GM12878 (cell line): ENCODE results near the gene SLC25A42. TPM values are rescaled to one million over a fixed set of nuclear protein-coding genes. Genes with fewer than 3 reads are reported as not detected.

Experiments used
- ATAC-seq: fragments of 200-7000 bp; cut with Tn5 transposase; 3 replicates; pipeline ENCODE4 v1.9.1; 2020; ENCODE audit warnings: mild to moderate bottlenecking, moderate library complexity
- BruUV-seq: library from RNA; stranded (reverse); fragments of 400-500 nt; replicated peaks from 2 replicates; lab custom pipeline; 2021; lab: Mats Ljungman, UMichigan
- CTCF ChIA-PET: fragments of 300-600 bp; sonication (Branson Sonifier 250); formaldehyde crosslinking; extraction: SDS; loops from one replicate; lab custom pipeline; 2021; ENCODE audit warnings: inconsistent platforms; lab: Yijun Ruan, JAX
- POLR2A ChIA-PET: fragments of 350-600 bp; formaldehyde crosslinking; extraction: SDS; loops from one replicate; lab custom pipeline; 2021; ENCODE audit warnings: inconsistent platforms; lab: Charles Lee
- RAD21 ChIA-PET: fragments of 300-600 bp; sonication (Branson Sonifier 250); formaldehyde crosslinking; loops from one replicate; lab custom pipeline; 2023; ENCODE audit warnings: antibody characterized with exemption; ENCODE audit not compliant: unreplicated experiment; lab: Charles Lee
- SMC1A ChIA-PET: fragments of 300-600 bp; sonication (Branson Sonifier 250); formaldehyde crosslinking; loops from one replicate; lab custom pipeline; 2023; ENCODE audit not compliant: unreplicated experiment, uncharacterized antibody; lab: Charles Lee
- DNase-seq: peaks from one replicate; pipeline ENCODE4 v3.0.0-alpha.2; 2011; ENCODE audit warnings: low read depth, low spot score
- FAIRE-seq: peaks from 3 replicates; lab custom pipeline; 2011; peaks lifted over from hg19 to GRCh38; lab: Jason Lieb, UNC
- H2AFZ ChIP-seq: 2 replicates; pipeline ENCODE4 v1.6.0; 2011; ENCODE audit warnings: low read depth, low read length, control low read depth; ENCODE audit not compliant: control insufficient read depth
- H3K27ac ChIP-seq: 2 replicates; pipeline ENCODE4 v1.5.1; 2011; ENCODE audit warnings: control low read depth; ENCODE audit not compliant: control insufficient read depth, insufficient read depth
- H3K27me3 ChIP-seq, 2 experiments: replicated peaks in 1 of 2; 2 replicates each; pipeline versions ENCODE4 v1.6.0 to v1.6.1; 2011; ENCODE audit warnings: low read length in 1 of 2; ENCODE audit not compliant: control insufficient read depth in 2 of 2, insufficient read depth in 2 of 2
- H3K36me3 ChIP-seq, 2 experiments: 2 replicates each; pipeline ENCODE4 v1.5.1; 2011; ENCODE audit warnings: low read length in 1 of 2; ENCODE audit not compliant: control insufficient read depth in 2 of 2, insufficient read depth in 2 of 2
- H3K4me1 ChIP-seq: 2 replicates; pipeline ENCODE4 v1.6.1; 2011; ENCODE audit warnings: mild to moderate bottlenecking, low read length, moderate library complexity, mixed read lengths; ENCODE audit not compliant: control insufficient read depth, insufficient read depth
- H3K4me2 ChIP-seq: 2 replicates; pipeline ENCODE4 v1.6.0; 2011; ENCODE audit warnings: control low read depth; ENCODE audit not compliant: control insufficient read depth, insufficient read depth
- H3K4me3 ChIP-seq: fragments of 200-600 bp; sonication (generic); 2 replicates; pipeline ENCODE4 v1.5.1; 2016
- H3K79me2 ChIP-seq: 2 replicates; pipeline ENCODE4 v1.6.0; 2011; ENCODE audit warnings: low read length; ENCODE audit not compliant: control insufficient read depth, insufficient read depth
- H3K9ac ChIP-seq: 2 replicates; pipeline ENCODE4 v1.8.0; 2011; ENCODE audit warnings: low read length, control low read depth, mixed read lengths; ENCODE audit not compliant: control insufficient read depth, insufficient read depth
- H3K9me3 ChIP-seq: replicated peaks from 3 replicates; pipeline ENCODE4 v1.5.1; 2011; ENCODE audit warnings: mild to moderate bottlenecking, low read length; ENCODE audit not compliant: control insufficient read depth, insufficient read depth
- H4K20me1 ChIP-seq: 2 replicates; pipeline ENCODE4 v1.6.0; 2011; ENCODE audit not compliant: control insufficient read depth, insufficient read depth
- FOXM1 ChIP-seq: IDR thresholded peaks from 2 replicates; pipeline ENCODE4 v1.6.1; 2012; ENCODE audit warnings: low read depth, mild to moderate bottlenecking, inconsistent platforms, low read length, moderate library complexity
- HDGF ChIP-seq: fragments of 450-650 bp; IDR thresholded peaks from 2 replicates; pipeline ENCODE4 v1.6.1; 2016; ENCODE audit warnings: antibody characterized with exemption
- JUND ChIP-seq: IDR thresholded peaks from 2 replicates; pipeline ENCODE4 v1.6.1; 2012; ENCODE audit warnings: low read depth, mild to moderate bottlenecking, low read length, improper control_type of control experiment, moderate library complexity
- LARP7 ChIP-seq: fragments of 450-650 bp; IDR thresholded peaks from 2 replicates; pipeline ENCODE4 v1.6.1; 2017; ENCODE audit warnings: mild to moderate bottlenecking
- RAD21 ChIP-seq: IDR thresholded peaks from 2 replicates; pipeline ENCODE4 v1.6.1; 2011; ENCODE audit warnings: mild to moderate bottlenecking, low read depth, low read length, moderate library complexity; ENCODE audit not compliant: insufficient read depth
- RFX5 ChIP-seq: IDR thresholded peaks from 2 replicates; pipeline ENCODE4 v1.6.1; 2011; ENCODE audit warnings: low read depth, low read length, improper control_type of control experiment
- SREBF1 ChIP-seq: IDR thresholded peaks from 2 replicates; pipeline ENCODE4 v1.6.1; 2012; ENCODE audit warnings: mild to moderate bottlenecking, low read length
- WGBS: methylation state at CpG from one replicate; pipeline ENCODE4 v1.1.6; 2016; ENCODE audit warnings: low lambda C conversion rate; ENCODE audit not compliant: insufficient replicate concordance, insufficient coverage; ENCODE audit errors: missing lambda C conversion rate; 5-methylcytosine and 5-hydroxymethylcytosine counted together
- in situ Hi-C: fragments of 300-500 bp; cut with MboI; formaldehyde crosslinking; loops from 9 replicates; pipeline ENCODE4 v1.14.3; 2018; ENCODE audit warnings: mixed read lengths
- intact Hi-C: fragments of 100-400 bp; cut with micrococcal nuclease; formaldehyde crosslinking; loops from one replicate; pipeline ENCODE4 v1.14.2; 2022; ENCODE audit not compliant: unreplicated experiment
- polyA plus RNA-seq, 11 experiments: library from polyadenylated mRNA; depleted of rRNA in 4 of 11; unstranded in 6 of 11; stranded (reverse) in 5 of 11; fragments of >200 nt; fragmentation: Nextera tagmentation in 4 of 11; fragmentation: Illumina TruSeq in 1 of 11; extraction: Ambion mirVana in 4 of 11; extraction: Trizol in 1 of 11; gene quantifications; 1 replicate in 1 of 11; 2 replicates in 10 of 11; pipeline versions ENCODE4 v1.2.1 to v1.2.3, GENCODE V29; 2011 to 2016; ENCODE audit warnings: inconsistent platforms in 2 of 11, missing spikeins in 2 of 11, low read depth in 1 of 11
- total RNA-seq, 4 experiments: library from RNA; depleted of rRNA in 3 of 4; stranded (reverse); fragments of >200 nt in 3 of 4; fragmentation: Illumina TruSeq in 1 of 4; extraction: Trizol in 1 of 4; gene quantifications; 2 replicates each; pipeline versions ENCODE4 v1.2.1 to v1.2.3, GENCODE V29; 2013 to 2021
- TF ChIP-seq, protein P1 (sequence below): fragments of 450-650 bp; IDR thresholded peaks from 2 replicates; pipeline ENCODE4 v1.6.1; 2017; ENCODE audit warnings: low read depth, mild to moderate bottlenecking, moderate library complexity
- TF ChIP-seq, protein P2 (sequence below): IDR thresholded peaks from 2 replicates; pipeline ENCODE4 v1.6.1; 2012; ENCODE audit warnings: low read length, inconsistent platforms
- TF ChIP-seq, protein P3 (sequence below): IDR thresholded peaks from 2 replicates; pipeline ENCODE4 v1.6.1; 2012; ENCODE audit warnings: improper control_type of control experiment, low read depth, low read length; ENCODE audit not compliant: insufficient replicate concordance
- TF ChIP-seq, protein P4 (sequence below): IDR thresholded peaks from 2 replicates; pipeline ENCODE4 v1.6.1; 2012; ENCODE audit warnings: mild to moderate bottlenecking, low read depth, low read length

Gene SLC25A42
- total and polyA plus RNA-seq, 10 of the 15 experiments (the other 5 are each of a cell fraction or from before 2014, with no cell fraction given): 0.24 to 19.2 (median 9.6) TPM

DNA sequence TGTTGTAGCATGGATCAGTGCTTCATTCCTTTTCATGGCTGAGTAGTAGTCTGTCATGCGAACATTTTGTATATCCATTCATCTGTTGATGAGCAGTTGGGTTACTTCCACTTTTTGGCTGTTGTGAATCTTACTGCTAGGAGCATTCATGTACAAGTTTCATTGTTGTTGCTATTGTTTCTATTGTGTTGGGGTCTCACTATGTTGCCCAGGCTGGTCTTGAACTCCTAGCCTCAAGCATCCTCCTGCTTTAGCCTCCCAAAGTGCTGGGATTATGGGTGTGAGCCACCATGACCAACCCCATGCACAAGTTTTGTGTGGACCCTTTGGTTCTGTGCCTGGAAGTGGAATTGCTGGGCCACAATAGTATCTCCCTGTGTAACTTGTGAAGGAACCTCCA, 15.8 kb downstream of the SLC25A42 start:
- ATAC-seq: no peak
- no peaks in the 10 kb centered on the region; a peak in 2 of 4 replicates for H3K36me3 ChIP-seq
- 41% methylated on average over 1 of the region's 1 CpG for WGBS
- CTCF ChIA-PET: no interaction called here
- no peak for DNase-seq
- H2AFZ ChIP-seq: no peak overlapping the region
- no peak overlapping the region for H3K4me2 ChIP-seq
- 0 out of 2 replicates have a peak, but pooled peaks cover 3% of the 10 kb centered on the region for H4K20me1 ChIP-seq
- H3K4me1 ChIP-seq: no peaks in the 10 kb centered on the region
- POLR2A ChIA-PET: no interaction called here
- intact Hi-C loops: no loop called here
- RAD21 ChIA-PET: no interaction called here
- no peak overlapping the region for H3K9ac ChIP-seq
- no peak overlapping the region for H3K4me3 ChIP-seq
- FAIRE-seq: no peak
- H3K27me3 ChIP-seq: no peaks in the 10 kb centered on the region
- in situ Hi-C loops: no loop called here
- no peaks in the 10 kb centered on the region for H3K79me2 ChIP-seq
- H3K27ac ChIP-seq: no peak overlapping the region
- BruUV-seq: no TSS peak
- SMC1A ChIA-PET: no interaction called here
- no peaks in the 10 kb centered on the region for H3K9me3 ChIP-seq
- TF ChIP-seq, protein P1, sequence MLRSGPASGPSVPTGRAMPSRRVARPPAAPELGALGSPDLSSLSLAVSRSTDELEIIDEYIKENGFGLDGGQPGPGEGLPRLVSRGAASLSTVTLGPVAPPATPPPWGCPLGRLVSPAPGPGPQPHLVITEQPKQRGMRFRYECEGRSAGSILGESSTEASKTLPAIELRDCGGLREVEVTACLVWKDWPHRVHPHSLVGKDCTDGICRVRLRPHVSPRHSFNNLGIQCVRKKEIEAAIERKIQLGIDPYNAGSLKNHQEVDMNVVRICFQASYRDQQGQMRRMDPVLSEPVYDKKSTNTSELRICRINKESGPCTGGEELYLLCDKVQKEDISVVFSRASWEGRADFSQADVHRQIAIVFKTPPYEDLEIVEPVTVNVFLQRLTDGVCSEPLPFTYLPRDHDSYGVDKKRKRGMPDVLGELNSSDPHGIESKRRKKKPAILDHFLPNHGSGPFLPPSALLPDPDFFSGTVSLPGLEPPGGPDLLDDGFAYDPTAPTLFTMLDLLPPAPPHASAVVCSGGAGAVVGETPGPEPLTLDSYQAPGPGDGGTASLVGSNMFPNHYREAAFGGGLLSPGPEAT: no peak
- TF ChIP-seq, protein P2, sequence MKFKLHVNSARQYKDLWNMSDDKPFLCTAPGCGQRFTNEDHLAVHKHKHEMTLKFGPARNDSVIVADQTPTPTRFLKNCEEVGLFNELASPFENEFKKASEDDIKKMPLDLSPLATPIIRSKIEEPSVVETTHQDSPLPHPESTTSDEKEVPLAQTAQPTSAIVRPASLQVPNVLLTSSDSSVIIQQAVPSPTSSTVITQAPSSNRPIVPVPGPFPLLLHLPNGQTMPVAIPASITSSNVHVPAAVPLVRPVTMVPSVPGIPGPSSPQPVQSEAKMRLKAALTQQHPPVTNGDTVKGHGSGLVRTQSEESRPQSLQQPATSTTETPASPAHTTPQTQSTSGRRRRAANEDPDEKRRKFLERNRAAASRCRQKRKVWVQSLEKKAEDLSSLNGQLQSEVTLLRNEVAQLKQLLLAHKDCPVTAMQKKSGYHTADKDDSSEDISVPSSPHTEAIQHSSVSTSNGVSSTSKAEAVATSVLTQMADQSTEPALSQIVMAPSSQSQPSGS: no peak
- TF ChIP-seq, protein P3, sequence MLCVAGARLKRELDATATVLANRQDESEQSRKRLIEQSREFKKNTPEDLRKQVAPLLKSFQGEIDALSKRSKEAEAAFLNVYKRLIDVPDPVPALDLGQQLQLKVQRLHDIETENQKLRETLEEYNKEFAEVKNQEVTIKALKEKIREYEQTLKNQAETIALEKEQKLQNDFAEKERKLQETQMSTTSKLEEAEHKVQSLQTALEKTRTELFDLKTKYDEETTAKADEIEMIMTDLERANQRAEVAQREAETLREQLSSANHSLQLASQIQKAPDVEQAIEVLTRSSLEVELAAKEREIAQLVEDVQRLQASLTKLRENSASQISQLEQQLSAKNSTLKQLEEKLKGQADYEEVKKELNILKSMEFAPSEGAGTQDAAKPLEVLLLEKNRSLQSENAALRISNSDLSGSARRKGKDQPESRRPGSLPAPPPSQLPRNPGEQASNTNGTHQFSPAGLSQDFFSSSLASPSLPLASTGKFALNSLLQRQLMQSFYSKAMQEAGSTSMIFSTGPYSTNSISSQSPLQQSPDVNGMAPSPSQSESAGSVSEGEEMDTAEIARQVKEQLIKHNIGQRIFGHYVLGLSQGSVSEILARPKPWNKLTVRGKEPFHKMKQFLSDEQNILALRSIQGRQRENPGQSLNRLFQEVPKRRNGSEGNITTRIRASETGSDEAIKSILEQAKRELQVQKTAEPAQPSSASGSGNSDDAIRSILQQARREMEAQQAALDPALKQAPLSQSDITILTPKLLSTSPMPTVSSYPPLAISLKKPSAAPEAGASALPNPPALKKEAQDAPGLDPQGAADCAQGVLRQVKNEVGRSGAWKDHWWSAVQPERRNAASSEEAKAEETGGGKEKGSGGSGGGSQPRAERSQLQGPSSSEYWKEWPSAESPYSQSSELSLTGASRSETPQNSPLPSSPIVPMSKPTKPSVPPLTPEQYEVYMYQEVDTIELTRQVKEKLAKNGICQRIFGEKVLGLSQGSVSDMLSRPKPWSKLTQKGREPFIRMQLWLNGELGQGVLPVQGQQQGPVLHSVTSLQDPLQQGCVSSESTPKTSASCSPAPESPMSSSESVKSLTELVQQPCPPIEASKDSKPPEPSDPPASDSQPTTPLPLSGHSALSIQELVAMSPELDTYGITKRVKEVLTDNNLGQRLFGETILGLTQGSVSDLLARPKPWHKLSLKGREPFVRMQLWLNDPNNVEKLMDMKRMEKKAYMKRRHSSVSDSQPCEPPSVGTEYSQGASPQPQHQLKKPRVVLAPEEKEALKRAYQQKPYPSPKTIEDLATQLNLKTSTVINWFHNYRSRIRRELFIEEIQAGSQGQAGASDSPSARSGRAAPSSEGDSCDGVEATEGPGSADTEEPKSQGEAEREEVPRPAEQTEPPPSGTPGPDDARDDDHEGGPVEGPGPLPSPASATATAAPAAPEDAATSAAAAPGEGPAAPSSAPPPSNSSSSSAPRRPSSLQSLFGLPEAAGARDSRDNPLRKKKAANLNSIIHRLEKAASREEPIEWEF: no peak
- TF ChIP-seq SREBF1 (no peak), RAD21 (no peak), HDGF (no peak), RFX5 (no peak), LARP7 (no peak), FOXM1 (no peak), JUND (no peak)
- TF ChIP-seq, protein P4, sequence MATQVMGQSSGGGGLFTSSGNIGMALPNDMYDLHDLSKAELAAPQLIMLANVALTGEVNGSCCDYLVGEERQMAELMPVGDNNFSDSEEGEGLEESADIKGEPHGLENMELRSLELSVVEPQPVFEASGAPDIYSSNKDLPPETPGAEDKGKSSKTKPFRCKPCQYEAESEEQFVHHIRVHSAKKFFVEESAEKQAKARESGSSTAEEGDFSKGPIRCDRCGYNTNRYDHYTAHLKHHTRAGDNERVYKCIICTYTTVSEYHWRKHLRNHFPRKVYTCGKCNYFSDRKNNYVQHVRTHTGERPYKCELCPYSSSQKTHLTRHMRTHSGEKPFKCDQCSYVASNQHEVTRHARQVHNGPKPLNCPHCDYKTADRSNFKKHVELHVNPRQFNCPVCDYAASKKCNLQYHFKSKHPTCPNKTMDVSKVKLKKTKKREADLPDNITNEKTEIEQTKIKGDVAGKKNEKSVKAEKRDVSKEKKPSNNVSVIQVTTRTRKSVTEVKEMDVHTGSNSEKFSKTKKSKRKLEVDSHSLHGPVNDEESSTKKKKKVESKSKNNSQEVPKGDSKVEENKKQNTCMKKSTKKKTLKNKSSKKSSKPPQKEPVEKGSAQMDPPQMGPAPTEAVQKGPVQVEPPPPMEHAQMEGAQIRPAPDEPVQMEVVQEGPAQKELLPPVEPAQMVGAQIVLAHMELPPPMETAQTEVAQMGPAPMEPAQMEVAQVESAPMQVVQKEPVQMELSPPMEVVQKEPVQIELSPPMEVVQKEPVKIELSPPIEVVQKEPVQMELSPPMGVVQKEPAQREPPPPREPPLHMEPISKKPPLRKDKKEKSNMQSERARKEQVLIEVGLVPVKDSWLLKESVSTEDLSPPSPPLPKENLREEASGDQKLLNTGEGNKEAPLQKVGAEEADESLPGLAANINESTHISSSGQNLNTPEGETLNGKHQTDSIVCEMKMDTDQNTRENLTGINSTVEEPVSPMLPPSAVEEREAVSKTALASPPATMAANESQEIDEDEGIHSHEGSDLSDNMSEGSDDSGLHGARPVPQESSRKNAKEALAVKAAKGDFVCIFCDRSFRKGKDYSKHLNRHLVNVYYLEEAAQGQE: no peak
